HepG2 (cell line): ENCODE data around the gene KHK. TPM values are rescaled to one million over a fixed set of nuclear protein-coding genes. Genes with fewer than 3 reads are reported as not detected.

Experiments
- CBX1 ChIP-seq: IDR thresholded peaks from one replicate; pipeline ENCODE4 v1.6.1; 2016; ENCODE audit warnings: antibody characterized with exemption, low read depth
- FOSL2 ChIP-seq: sonication (generic); formaldehyde crosslinking; IDR thresholded peaks from 2 replicates; pipeline ENCODE4 v1.4.0; 2020; ENCODE audit warnings: missing genetic modification reagents
- NFE2 ChIP-seq: sonication (generic); formaldehyde crosslinking; IDR thresholded peaks from 2 replicates; pipeline ENCODE4 v1.4.0; 2020; ENCODE audit warnings: missing genetic modification reagents
- NFE2L1 ChIP-seq: sonication (generic); formaldehyde crosslinking; IDR thresholded peaks from 2 replicates; pipeline ENCODE4 v1.4.0; 2020; ENCODE audit warnings: missing genetic modification reagents, mild to moderate bottlenecking, borderline replicate concordance
- RARA ChIP-seq: IDR thresholded peaks from 2 replicates; pipeline ENCODE4 v1.6.1; 2016; ENCODE audit warnings: missing genetic modification reagents, missing compliant biosample characterization
- RNF2 ChIP-seq: fragments of 450-650 bp; conservative IDR thresholded peaks from 2 replicates; pipeline ENCODE4 v1.6.1; 2016; ENCODE audit warnings: low read depth
- SCMH1 ChIP-seq: sonication (generic); formaldehyde crosslinking; IDR thresholded peaks from 2 replicates; pipeline ENCODE4 v1.9.0; 2021; ENCODE audit warnings: missing genetic modification reagents, mild to moderate bottlenecking, borderline replicate concordance
- SOX13 ChIP-seq, 3 experiments: fragments of 450-650 bp in 1 of 3; sonication (generic) in 1 of 3; formaldehyde crosslinking in 1 of 3; IDR thresholded peaks in 2 of 3; conservative IDR thresholded peaks in 1 of 3; 2 replicates each; pipeline versions ENCODE4 v1.5.0 to v1.6.1; 2016 to 2020; ENCODE audit warnings: antibody characterized with exemption in 1 of 3, mild to moderate bottlenecking in 1 of 3, missing compliant biosample characterization in 1 of 3, missing genetic modification reagents in 1 of 3, moderate library complexity in 1 of 3
- SPEN ChIP-seq: sonication (generic); formaldehyde crosslinking; IDR thresholded peaks from 2 replicates; pipeline ENCODE4 v1.5.1; 2020; ENCODE audit warnings: low read depth, mild to moderate bottlenecking, missing genetic modification reagents
- THAP11 ChIP-seq: IDR thresholded peaks from 2 replicates; pipeline ENCODE4 v1.6.1; 2016; ENCODE audit warnings: missing biosample characterization, missing genetic modification reagents
- ZBTB44 ChIP-seq: sonication (generic); formaldehyde crosslinking; IDR thresholded peaks from 2 replicates; pipeline ENCODE4 v1.4.0; 2020; ENCODE audit warnings: missing genetic modification reagents
- ZC3H13 ChIP-seq: sonication (generic); formaldehyde crosslinking; IDR thresholded peaks from 2 replicates; pipeline ENCODE4 v1.8.1; 2023; ENCODE audit warnings: mild to moderate bottlenecking, missing genetic modification reagents, moderate library complexity
- ZNF17 ChIP-seq: sonication (generic); formaldehyde crosslinking; IDR thresholded peaks from 2 replicates; pipeline ENCODE4 v1.5.0; 2020; ENCODE audit warnings: mild to moderate bottlenecking, missing genetic modification reagents
- ZNF431 ChIP-seq: sonication (generic); formaldehyde crosslinking; IDR thresholded peaks from 2 replicates; pipeline ENCODE4 v1.9.0; 2022; ENCODE audit warnings: missing genetic modification reagents, low read depth, mild to moderate bottlenecking, borderline replicate concordance
- ZNF564 ChIP-seq: sonication (generic); formaldehyde crosslinking; IDR thresholded peaks from 2 replicates; pipeline ENCODE4 v1.8.1; 2023; ENCODE audit warnings: mild to moderate bottlenecking, missing genetic modification reagents
- ZNF597 ChIP-seq: sonication (generic); formaldehyde crosslinking; IDR thresholded peaks from 2 replicates; pipeline ENCODE4 v1.5.0; 2020; ENCODE audit warnings: missing genetic modification reagents
- ZNF615 ChIP-seq: sonication (generic); formaldehyde crosslinking; IDR thresholded peaks from 2 replicates; pipeline ENCODE4 v1.5.0; 2020; ENCODE audit warnings: mild to moderate bottlenecking, missing genetic modification reagents, borderline replicate concordance
- polyA plus RNA-seq, 8 experiments: library from polyadenylated mRNA; depleted of rRNA in 3 of 8; stranded (reverse) in 7 of 8; unstranded in 1 of 8; fragments of >200 nt; fragmentation: Illumina TruSeq in 4 of 8; extraction: Trizol in 4 of 8; gene quantifications; 2 replicates each; pipeline versions ENCODE4 v1.2.1 to v1.2.3, GENCODE V29; 2011 to 2016; ENCODE audit warnings: low read depth in 4 of 8, missing spikeins in 1 of 8, mixed read lengths in 1 of 8; ENCODE audit not compliant: insufficient read depth in 1 of 8
- total RNA-seq, 5 experiments: library from RNA; depleted of rRNA; stranded (reverse); fragments of >200 nt; fragmentation: Illumina TruSeq; extraction: Trizol; gene quantifications; 2 replicates each; pipeline ENCODE4 v1.2.3, GENCODE V29; 2016; ENCODE audit warnings: low read depth in 1 of 5
- TF ChIP-seq, protein P1 (sequence below): conservative IDR thresholded peaks from 2 replicates; pipeline ENCODE4 v1.6.1; 2018; ENCODE audit warnings: missing genetic modification reagents
- TF ChIP-seq, protein P2 (sequence below): sonication (generic); formaldehyde crosslinking; IDR thresholded peaks from 2 replicates; pipeline ENCODE4 v1.8.1; 2023; ENCODE audit warnings: mild to moderate bottlenecking, missing genetic modification reagents, borderline replicate concordance
- TF ChIP-seq, protein P3 (sequence below): sonication (generic); formaldehyde crosslinking; IDR thresholded peaks from 2 replicates; pipeline ENCODE4 v1.5.0; 2020; ENCODE audit warnings: missing genetic modification reagents

KHK gene
- total and polyA plus RNA-seq, 2 of the 13 experiments (the other 11 are each of a cell fraction or from before 2014, with no cell fraction given) = 40.9 to 99.2 TPM

GRCh38 chr2:27071990-27072830, 14.4 kb upstream of the KHK start (continued):
- no peak for TF ChIP-seq SPEN (CRISPR knock-in tag)
- no peak for TF ChIP-seq FOSL2 (CRISPR knock-in tag)
- no peak for TF ChIP-seq ZNF615
- no peak for TF ChIP-seq ZNF17 (CRISPR knock-in tag)
- TF ChIP-seq, protein P1, sequence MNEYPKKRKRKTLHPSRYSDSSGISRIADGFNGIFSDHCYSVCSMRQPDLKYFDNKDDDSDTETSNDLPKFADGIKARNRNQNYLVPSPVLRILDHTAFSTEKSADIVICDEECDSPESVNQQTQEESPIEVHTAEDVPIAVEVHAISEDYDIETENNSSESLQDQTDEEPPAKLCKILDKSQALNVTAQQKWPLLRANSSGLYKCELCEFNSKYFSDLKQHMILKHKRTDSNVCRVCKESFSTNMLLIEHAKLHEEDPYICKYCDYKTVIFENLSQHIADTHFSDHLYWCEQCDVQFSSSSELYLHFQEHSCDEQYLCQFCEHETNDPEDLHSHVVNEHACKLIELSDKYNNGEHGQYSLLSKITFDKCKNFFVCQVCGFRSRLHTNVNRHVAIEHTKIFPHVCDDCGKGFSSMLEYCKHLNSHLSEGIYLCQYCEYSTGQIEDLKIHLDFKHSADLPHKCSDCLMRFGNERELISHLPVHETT (CRISPR knock-in tag) = no peak
- no peak for TF ChIP-seq RARA (CRISPR knock-in tag)
- TF ChIP-seq, protein P2, sequence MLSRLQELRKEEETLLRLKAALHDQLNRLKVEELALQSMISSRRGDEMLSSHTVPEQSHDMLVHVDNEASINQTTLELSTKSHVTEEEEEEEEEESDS (CRISPR knock-in tag) = no peak
- no peak for TF ChIP-seq CBX1
- no peak for TF ChIP-seq THAP11 (CRISPR knock-in tag)
- TF ChIP-seq, protein P3, sequence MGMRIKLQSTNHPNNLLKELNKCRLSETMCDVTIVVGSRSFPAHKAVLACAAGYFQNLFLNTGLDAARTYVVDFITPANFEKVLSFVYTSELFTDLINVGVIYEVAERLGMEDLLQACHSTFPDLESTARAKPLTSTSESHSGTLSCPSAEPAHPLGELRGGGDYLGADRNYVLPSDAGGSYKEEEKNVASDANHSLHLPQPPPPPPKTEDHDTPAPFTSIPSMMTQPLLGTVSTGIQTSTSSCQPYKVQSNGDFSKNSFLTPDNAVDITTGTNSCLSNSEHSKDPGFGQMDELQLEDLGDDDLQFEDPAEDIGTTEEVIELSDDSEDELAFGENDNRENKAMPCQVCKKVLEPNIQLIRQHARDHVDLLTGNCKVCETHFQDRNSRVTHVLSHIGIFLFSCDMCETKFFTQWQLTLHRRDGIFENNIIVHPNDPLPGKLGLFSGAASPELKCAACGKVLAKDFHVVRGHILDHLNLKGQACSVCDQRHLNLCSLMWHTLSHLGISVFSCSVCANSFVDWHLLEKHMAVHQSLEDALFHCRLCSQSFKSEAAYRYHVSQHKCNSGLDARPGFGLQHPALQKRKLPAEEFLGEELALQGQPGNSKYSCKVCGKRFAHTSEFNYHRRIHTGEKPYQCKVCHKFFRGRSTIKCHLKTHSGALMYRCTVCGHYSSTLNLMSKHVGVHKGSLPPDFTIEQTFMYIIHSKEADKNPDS = no peak
- no peak for TF ChIP-seq SOX13 (IDR thresholded peaks at IDR 0.05)
- TF ChIP-seq SOX13 (CRISPR knock-in tag; conservative IDR thresholded peaks at IDR 0.05 in 1 of 2, IDR thresholded peaks at IDR 0.05 in 1 of 2) = no peak
- TF ChIP-seq ZBTB44 (CRISPR knock-in tag) = no peak
- TF ChIP-seq ZNF564 = no peak
- TF ChIP-seq ZC3H13 = no peak; the same call in none of the 2 replicates
- no peak for TF ChIP-seq NFE2 (CRISPR knock-in tag)
- no peak for TF ChIP-seq RNF2
- TF ChIP-seq SCMH1 (CRISPR knock-in tag) = no peak
- no peak for TF ChIP-seq NFE2L1 (CRISPR knock-in tag)
- no peak for TF ChIP-seq ZNF597
- no peak for TF ChIP-seq ZNF431 (CRISPR knock-in tag)
